ENCODE data around the gene LRIT3. TPM values are rescaled to one million over a fixed set of nuclear protein-coding genes. Genes with fewer than 3 reads are reported as not detected.

Gene LRIT3
- total and polyA plus RNA-seq, 2 donors (not counting 3 experiments of a cell fraction or from before 2014, with no cell fraction given): 0.06 to 0.13 TPM

GRCh38 chr4:109916027-109916409 lies 68.1 kb downstream of the LRIT3 start:
- no peaks in the 10 kb centered on the region for H4K20me1 ChIP-seq (replicated peaks; ENCODE audit: control insufficient read depth, extremely low read depth, insufficient read depth, low read length)
- no peaks in the 10 kb centered on the region for H3K79me2 ChIP-seq (ENCODE audit: control insufficient read depth, insufficient read depth, low read length)
- no peaks in the 10 kb centered on the region for H3K4me1 ChIP-seq (ENCODE audit: control insufficient read depth, extremely low read depth, insufficient read depth, low read length)
- TF ChIP-seq POLR2A (IDR thresholded peaks at IDR 0.05; ENCODE audit: low read depth, low read length) (no peak), FOS (IDR thresholded peaks at IDR 0.05; ENCODE audit: borderline replicate concordance, insufficient read depth, low read length) (no peak), POLR2AphosphoS5 (IDR thresholded peaks at IDR 0.05; ENCODE audit: insufficient read depth, low read depth, low read length) (no peak), GATA2 (IDR thresholded peaks at IDR 0.05; ENCODE audit: insufficient read depth, insufficient read length, low read depth, low read length) (no peak), JUN (IDR thresholded peaks at IDR 0.05; ENCODE audit: borderline replicate concordance, insufficient read depth, insufficient read length, low read depth) (no peak), EZH2 (IDR thresholded peaks at IDR 0.05; ENCODE audit: borderline replicate concordance, low read depth, low read length, severe bottlenecking) (no peak), CTCF (IDR thresholded peaks at IDR 0.05; ENCODE audit: extremely low read depth in 1 of 2, insufficient read depth in 1 of 2, low read depth in 1 of 2, low read length in 2 of 2) (no peak), MAX (IDR thresholded peaks at IDR 0.05; ENCODE audit: insufficient read depth, insufficient read length) (no peak), MYC (IDR thresholded peaks at IDR 0.05; ENCODE audit: low read depth, low read length) (no peak)
- no peak overlapping the region for H2AFZ ChIP-seq (ENCODE audit: low read depth, low read length)
- no peaks in the 10 kb centered on the region for H3K36me3 ChIP-seq (ENCODE audit: control insufficient read depth in 2 of 2, extremely low read depth in 1 of 2, insufficient read depth in 2 of 2, low read length in 2 of 2)
- POLR2A ChIA-PET: no interaction called here
- H3K9ac ChIP-seq (replicated peaks; ENCODE audit: extremely low read depth, insufficient read depth, low read length): no peak overlapping the region
- no TSS peak for BruUV-seq (replicated peaks)
- no peak for DNase-seq (ENCODE audit: low read depth, low spot score)
- H3K9me1 ChIP-seq (replicated peaks; ENCODE audit: control insufficient read depth, extremely low read depth, insufficient read depth, low read length): no peaks in the 10 kb centered on the region
- no peak overlapping the region for H3K4me2 ChIP-seq (ENCODE audit: insufficient read depth, low read length)
- peaks cover 3 to 10% of the 10 kb centered on the region in 2 experiments for H3K27me3 ChIP-seq (ENCODE audit: control insufficient read depth in 2 of 2, insufficient read depth in 2 of 2, low read length in 2 of 2)
- H3K9me3 ChIP-seq (replicated peaks; ENCODE audit: control insufficient read depth, insufficient read depth, low read length): no peaks in the 10 kb centered on the region
- H3K4me3 ChIP-seq (replicated peaks in 1 of 3; ENCODE audit: insufficient read depth in 1 of 3, low read depth in 1 of 3, low read length in 3 of 3): no peak overlapping the region
- CTCF ChIA-PET: no interaction called here
- no peak overlapping the region for H3K27ac ChIP-seq (ENCODE audit: insufficient read depth, low read depth, low read length)
- FAIRE-seq: no peak
- dilution Hi-C loops (cut with MboI; ENCODE audit: extremely low pct_ligation_motif_present, low sequenced_read_pairs) (no loop called here), intact Hi-C loops (cut with micrococcal nuclease) (no loop called here)
